PC-3 (cell line): ENCODE results near the gene CLNK.

Experiments
- EZH2 ChIP-seq: fragments of 300-600 bp; sonication (generic); IDR thresholded peaks from one replicate; pipeline ENCODE4 v1.6.1; 2017; ENCODE audit warnings: antibody characterized with exemption, mild to moderate bottlenecking, low read length; ENCODE audit not compliant: unreplicated experiment
- TF ChIP-seq, protein P1 (sequence below): fragments of 300-600 bp; sonication (generic); conservative IDR thresholded peaks from 2 replicates; pipeline ENCODE4 v1.5.1; 2017; ENCODE audit warnings: antibody characterized with exemption, low read depth, mild to moderate bottlenecking, low read length

DNA sequence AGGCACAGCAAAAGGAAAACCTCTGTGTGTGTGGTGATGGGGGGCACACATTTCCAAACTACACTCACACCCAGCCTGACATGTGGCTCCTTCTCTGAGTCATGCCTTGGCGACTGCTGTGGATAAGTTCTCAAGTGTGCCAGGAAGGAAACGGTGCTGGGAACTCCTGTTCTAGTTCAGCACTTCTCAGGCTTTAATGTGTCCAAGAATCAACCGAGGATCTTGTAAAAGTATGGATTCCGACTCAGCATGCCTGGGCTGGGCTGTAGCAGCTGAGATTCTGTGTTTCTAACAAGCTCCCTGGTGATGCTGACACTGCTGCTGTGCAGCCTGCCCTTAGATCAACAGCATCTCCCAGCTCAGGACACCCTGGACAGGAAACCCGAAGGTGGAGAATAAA, 20.2 kb downstream of the CLNK start:
- no peak for TF ChIP-seq EZH2
- TF ChIP-seq, protein P1, sequence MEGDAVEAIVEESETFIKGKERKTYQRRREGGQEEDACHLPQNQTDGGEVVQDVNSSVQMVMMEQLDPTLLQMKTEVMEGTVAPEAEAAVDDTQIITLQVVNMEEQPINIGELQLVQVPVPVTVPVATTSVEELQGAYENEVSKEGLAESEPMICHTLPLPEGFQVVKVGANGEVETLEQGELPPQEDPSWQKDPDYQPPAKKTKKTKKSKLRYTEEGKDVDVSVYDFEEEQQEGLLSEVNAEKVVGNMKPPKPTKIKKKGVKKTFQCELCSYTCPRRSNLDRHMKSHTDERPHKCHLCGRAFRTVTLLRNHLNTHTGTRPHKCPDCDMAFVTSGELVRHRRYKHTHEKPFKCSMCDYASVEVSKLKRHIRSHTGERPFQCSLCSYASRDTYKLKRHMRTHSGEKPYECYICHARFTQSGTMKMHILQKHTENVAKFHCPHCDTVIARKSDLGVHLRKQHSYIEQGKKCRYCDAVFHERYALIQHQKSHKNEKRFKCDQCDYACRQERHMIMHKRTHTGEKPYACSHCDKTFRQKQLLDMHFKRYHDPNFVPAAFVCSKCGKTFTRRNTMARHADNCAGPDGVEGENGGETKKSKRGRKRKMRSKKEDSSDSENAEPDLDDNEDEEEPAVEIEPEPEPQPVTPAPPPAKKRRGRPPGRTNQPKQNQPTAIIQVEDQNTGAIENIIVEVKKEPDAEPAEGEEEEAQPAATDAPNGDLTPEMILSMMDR = no peak
